RPMI7951 (cell line): ENCODE results near the gene SPRYD4. TPM values are rescaled to one million over a fixed set of nuclear protein-coding genes. Genes with fewer than 3 reads are reported as not detected.

ENCODE experiments used
- DNase-seq: peaks from one replicate; pipeline ENCODE4 v3.0.0-alpha.2; 2012; ENCODE audit warnings: low read depth
- total RNA-seq: library from RNA; depleted of rRNA; stranded (reverse); fragments of >200 nt; shearing (Covaris generic); gene quantifications from 2 replicates; pipeline ENCODE4 v1.2.3, GENCODE V29; 2014; rRNA removed

SPRYD4 gene
- total RNA-seq, 1 experiment from 2014 or later, result 2.2 TPM

- no peak for DNase-seq
Observed at GRCh38 chr12:56521209-56521589, 52.8 kb downstream of the SPRYD4 start.

DNA sequence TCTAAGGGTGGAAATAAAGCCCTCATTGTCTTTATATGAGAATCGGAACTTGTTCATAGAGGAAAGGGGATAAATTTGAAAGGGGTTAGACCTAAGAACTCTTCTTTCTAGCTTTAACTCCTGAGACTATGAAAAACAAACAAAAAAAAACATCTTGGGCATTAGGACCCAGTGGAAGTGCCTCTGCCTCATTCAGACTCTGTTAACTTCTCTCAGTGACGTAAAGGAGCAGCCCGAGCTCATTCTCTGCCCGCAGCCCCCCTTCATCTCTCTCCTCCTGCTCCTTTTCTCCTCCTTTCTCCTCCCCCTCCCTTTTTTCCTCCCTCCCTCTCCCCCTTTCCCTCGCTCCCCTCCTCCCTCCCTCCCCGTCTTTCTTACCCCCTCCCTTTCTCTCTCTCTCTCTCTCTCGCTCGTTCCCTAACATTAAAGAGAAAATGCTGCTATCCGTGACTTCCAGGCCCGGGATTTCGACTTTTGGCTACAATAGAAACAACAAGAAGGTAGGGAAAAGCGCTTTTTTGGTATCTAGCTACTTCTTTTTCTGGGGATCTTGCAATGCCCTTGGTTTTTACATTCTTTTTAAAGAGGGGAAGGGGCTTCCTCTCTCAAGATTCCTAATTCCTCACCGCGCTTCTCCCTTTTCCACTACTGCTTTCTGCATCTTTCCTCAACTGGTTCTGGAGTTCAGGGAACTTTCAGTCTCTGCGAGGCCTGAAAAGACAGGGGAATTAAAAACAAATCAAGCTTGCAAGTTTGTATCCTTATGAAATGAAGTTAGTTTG lies 53.4 kb downstream of the SPRYD4 start, which contains the start of gene RBMS2:
RBMS2 (plus strand) TSS at position 231 of the 782 bp plus-strand sequence; CDS start at position 435, 204 bp downstream.
- DNase-seq, result peak; percentile 89

DNA sequence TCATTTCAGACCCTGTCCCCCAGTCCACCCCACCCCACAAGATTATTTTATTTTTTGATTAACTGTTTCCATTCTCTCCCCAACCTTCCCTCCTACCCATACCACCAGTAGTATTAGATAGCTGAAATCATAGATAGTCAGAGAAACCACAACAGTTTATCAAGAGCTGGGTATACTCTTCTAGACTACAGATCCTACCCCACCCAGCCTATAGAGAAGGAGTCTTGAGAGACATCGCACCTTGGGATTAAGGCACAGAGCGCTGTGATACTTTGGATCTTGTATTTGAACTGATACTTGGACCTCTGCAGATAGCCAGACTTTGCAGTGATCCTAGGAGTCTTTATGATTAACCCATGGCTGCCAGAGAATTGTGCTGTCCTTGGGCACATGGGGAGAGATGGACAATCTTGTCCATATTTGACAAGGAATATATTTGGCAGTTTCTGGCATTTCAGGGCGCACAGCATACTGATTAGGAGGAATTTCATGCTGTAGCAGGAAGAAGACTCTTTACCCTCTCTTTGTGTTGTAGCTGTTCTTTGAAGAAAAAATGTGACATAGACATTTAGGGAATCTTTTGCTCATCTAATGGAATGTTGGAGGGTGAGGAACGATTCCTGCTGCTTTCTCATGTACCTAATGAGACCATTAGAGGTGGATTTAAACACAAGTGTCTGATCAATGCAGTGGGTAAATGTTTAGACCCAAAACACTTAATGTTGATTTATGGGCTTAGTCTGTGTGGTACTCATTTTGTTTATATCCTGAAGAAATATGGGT lies 54.2 kb downstream of the SPRYD4 start:
- peak; percentile 4 for DNase-seq

DNA sequence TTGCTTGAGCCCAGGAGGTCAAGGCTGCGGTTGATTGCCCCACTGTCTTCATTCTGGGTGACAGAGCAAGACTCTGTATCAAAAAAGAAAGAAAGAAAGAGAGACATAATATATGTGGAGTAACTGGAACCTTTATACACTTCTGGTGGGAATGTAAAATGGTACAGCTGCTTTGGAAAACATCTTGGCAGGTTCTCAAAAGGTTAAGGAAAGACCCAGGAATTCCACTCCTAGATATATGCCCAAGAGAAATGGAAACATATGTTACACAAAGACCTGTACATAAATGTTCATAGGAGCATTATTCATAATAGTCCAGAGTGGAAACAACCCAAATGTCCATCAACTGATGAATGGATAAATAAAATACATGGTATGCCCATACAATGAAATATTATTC lies 60.5 kb downstream of the SPRYD4 start:
- DNase-seq, result no peak

Other genes with a start within 250 kb of the SPRYD4 start
- 31.4 and 37.7 TPM in 2 replicates for gene RNF41, start 246.7 kb upstream of the SPRYD4 start, total RNA-seq
- gene NABP2, start 244.2 kb upstream of the SPRYD4 start, total RNA-seq, result 68.1 and 72.1 TPM in 2 replicates
- gene SLC39A5, start 238.5 kb upstream of the SPRYD4 start, total RNA-seq, result 0.36 TPM in 1 of 2 replicates, not detected in the other
- gene ANKRD52, start 210.2 kb upstream of the SPRYD4 start, total RNA-seq, result 8.7 and 10.6 TPM in 2 replicates
- 7.6 and 10.1 TPM in 2 replicates for gene COQ10A, start 201.6 kb upstream of the SPRYD4 start, total RNA-seq
- 89.0 and 110 TPM in 2 replicates for gene CS, start 168.2 kb upstream of the SPRYD4 start, total RNA-seq
- 102 and 114 TPM in 2 replicates for gene CNPY2, start 152.6 kb upstream of the SPRYD4 start, total RNA-seq
- gene PAN2, start 134.6 kb upstream of the SPRYD4 start, total RNA-seq, result 23.7 and 24.0 TPM in 2 replicates
- 0.36 and 1.3 TPM in 2 replicates for gene IL23A, start 129.7 kb upstream of the SPRYD4 start, total RNA-seq
- gene STAT2, start 108.5 kb upstream of the SPRYD4 start, total RNA-seq, result 56.0 and 65.0 TPM in 2 replicates
- gene APOF, start 105.7 kb upstream of the SPRYD4 start, total RNA-seq, result not detected in 2 replicates
- 7.6 and 8.1 TPM in 2 replicates for gene TIMELESS, start 19.2 kb upstream of the SPRYD4 start, total RNA-seq
- gene MIP, start 13.9 kb upstream of the SPRYD4 start, total RNA-seq, result 0.24 and 0.29 TPM in 2 replicates
- gene GLS2, start 19.6 kb downstream of the SPRYD4 start, total RNA-seq, result 0.20 TPM in 1 of 2 replicates, not detected in the other
- 6.7 and 7.1 TPM in 2 replicates for gene RBMS2, start 53.2 kb downstream of the SPRYD4 start, total RNA-seq
- gene BAZ2A, start 161.7 kb downstream of the SPRYD4 start, total RNA-seq, result 9.9 and 19.6 TPM in 2 replicates
- 453 and 475 TPM in 2 replicates for gene ATP5F1B, start 177.4 kb downstream of the SPRYD4 start, total RNA-seq
- 153 and 184 TPM in 2 replicates for gene PTGES3, start 219.7 kb downstream of the SPRYD4 start, total RNA-seq